GM23248 (cell line): ENCODE data around the gene SRPK2. TPM values are rescaled to one million over a fixed set of nuclear protein-coding genes. Genes with fewer than 3 reads are reported as not detected.

Experiments
- DNase-seq: peaks from one replicate; pipeline ENCODE4 v3.0.0-alpha.2; 2015
- H2AFZ ChIP-seq: fragments of 200-600 bp; sonication (generic); 2 replicates; pipeline ENCODE4 v1.6.1; 2016; ENCODE audit warnings: antibody characterized with exemption
- H3F3A ChIP-seq: fragments of 200-600 bp; sonication (generic); 2 replicates; pipeline ENCODE4 v1.6.1; 2016; ENCODE audit warnings: mild to moderate bottlenecking, antibody characterized with exemption, mixed run types; ENCODE audit not compliant: insufficient read depth
- H3K27ac ChIP-seq: fragments of 200-600 bp; sonication (generic); 2 replicates; pipeline ENCODE4 v1.5.1; 2016; ENCODE audit warnings: mild to moderate bottlenecking
- H3K27me3 ChIP-seq: fragments of 200-600 bp; sonication (generic); replicated peaks from 2 replicates; pipeline ENCODE4 v1.6.1; 2016; ENCODE audit warnings: mild to moderate bottlenecking; ENCODE audit not compliant: insufficient read depth
- H3K36me3 ChIP-seq: fragments of 200-600 bp; sonication (generic); 2 replicates; pipeline ENCODE4 v1.6.1; 2016; ENCODE audit warnings: low read depth, mild to moderate bottlenecking
- H3K4me1 ChIP-seq: fragments of 200-600 bp; sonication (generic); 2 replicates; pipeline ENCODE4 v1.6.1; 2016; ENCODE audit warnings: mild to moderate bottlenecking; ENCODE audit not compliant: insufficient read depth
- H3K4me2 ChIP-seq: fragments of 200-600 bp; sonication (generic); one replicate; pipeline ENCODE4 v1.6.1; 2016; ENCODE audit warnings: mild to moderate bottlenecking; ENCODE audit not compliant: unreplicated experiment
- H3K4me3 ChIP-seq: fragments of 200-600 bp; sonication (generic); 2 replicates; pipeline ENCODE4 v1.5.1; 2016; ENCODE audit warnings: mild to moderate bottlenecking
- H3K79me2 ChIP-seq: fragments of 200-600 bp; sonication (generic); 2 replicates; pipeline ENCODE4 v1.6.1; 2016; ENCODE audit warnings: mild to moderate bottlenecking; ENCODE audit not compliant: insufficient read depth
- H3K9ac ChIP-seq: fragments of 200-600 bp; sonication (generic); 2 replicates; pipeline ENCODE4 v1.6.1; 2016; ENCODE audit warnings: mild to moderate bottlenecking
- H3K9me2 ChIP-seq: fragments of 200-600 bp; sonication (generic); 2 replicates; pipeline ENCODE4 v1.6.1; 2016; ENCODE audit warnings: mixed run types, mild to moderate bottlenecking, moderate library complexity; ENCODE audit not compliant: insufficient read depth
- H3K9me3 ChIP-seq: fragments of 200-600 bp; sonication (generic); one replicate; pipeline ENCODE4 v1.6.1; 2017; ENCODE audit warnings: low read depth
- H4K20me1 ChIP-seq: fragments of 200-600 bp; sonication (generic); 2 replicates; pipeline ENCODE4 v1.6.0; 2016; ENCODE audit not compliant: insufficient read depth
- EZH2 ChIP-seq: fragments of 200-600 bp; sonication (generic); IDR thresholded peaks from 2 replicates; pipeline ENCODE4 v1.6.1; 2018; ENCODE audit warnings: antibody characterized with exemption, mild to moderate bottlenecking; ENCODE audit not compliant: insufficient read depth, poor library complexity, severe bottlenecking
- EZH2phosphoT487 ChIP-seq: fragments of 200-600 bp; sonication (generic); IDR thresholded peaks from 2 replicates; pipeline ENCODE4 v1.6.1; 2018; ENCODE audit warnings: antibody characterized with exemption, moderate library complexity, mild to moderate bottlenecking, low read depth; ENCODE audit not compliant: insufficient read depth
- WGBS, 2 experiments: methylation state at CpG; one replicate each; pipeline ENCODE4 v1.1.6; 2015 to 2017; ENCODE audit warnings: low lambda C conversion rate in 2 of 2, low coverage in 1 of 2; ENCODE audit errors: missing lambda C conversion rate in 2 of 2; 5-methylcytosine and 5-hydroxymethylcytosine counted together
- in situ Hi-C: fragments of 300-500 bp; cut with MboI; formaldehyde crosslinking; loops from 2 replicates; pipeline ENCODE4 v1.15.0; 2020
- polyA plus RNA-seq: library from polyadenylated mRNA; unstranded; fragments of >200 nt; fragmentation: Nextera tagmentation; extraction: Ambion mirVana; gene quantifications from 2 replicates; pipeline ENCODE4 v1.2.1, GENCODE V29; 2016
- total RNA-seq: library from RNA; depleted of rRNA; stranded (reverse); fragments of >200 nt; shearing (Covaris generic); gene quantifications from 2 replicates; pipeline ENCODE4 v1.2.3, GENCODE V29; 2014

The SRPK2 gene
- total and polyA plus RNA-seq, 2 experiments from 2014 or later: 53.1 to 85.2 TPM

- no peak overlapping the region for H3K4me3 ChIP-seq
- H3F3A ChIP-seq: peaks cover 12% of the 10 kb centered on the region; the same call in 1 of the 2 replicates
- H3K36me3 ChIP-seq: no peaks in the 10 kb centered on the region
- H3K27me3 ChIP-seq: no peaks in the 10 kb centered on the region
- in situ Hi-C loops: no loop called here
- H3K27ac ChIP-seq: no peak overlapping the region
- H4K20me1 ChIP-seq: peaks cover 3% of the 10 kb centered on the region; the same call in 1 of the 2 replicates
- H3K4me1 ChIP-seq: peaks cover 27% of the 10 kb centered on the region
- TF ChIP-seq EZH2phosphoT487: no peak
- no peak for TF ChIP-seq EZH2
- H3K9me3 ChIP-seq: no peaks in the 10 kb centered on the region
- no peak overlapping the region for H3K9ac ChIP-seq
- DNase-seq: no peak
- no peak overlapping the region for H3K4me2 ChIP-seq
- no peak overlapping the region for H2AFZ ChIP-seq
- WGBS, 2 experiments: 95 to 97% methylated on average over 5 of the region's 5 CpGs
- H3K9me2 ChIP-seq: no peaks in the 10 kb centered on the region
- peaks cover 93% of the 10 kb centered on the region for H3K79me2 ChIP-seq
Measured at GRCh38 chr7:105222953-105223352, 165.8 kb downstream of the SRPK2 start.

GRCh38 chr7:105219771-105220160 lies 169.0 kb downstream of the SRPK2 start:
- H3K4me2 ChIP-seq: no peak overlapping the region
- DNase-seq: peak; percentile 76
- TF ChIP-seq EZH2phosphoT487 (no peak), EZH2 (no peak)
- peaks cover 11% of the 10 kb centered on the region; the same call in 1 of the 2 replicates for H4K20me1 ChIP-seq
- no peaks in the 10 kb centered on the region for H3K36me3 ChIP-seq
- peaks cover 14% of the 10 kb centered on the region for H3K4me1 ChIP-seq
- no peak overlapping the region for H2AFZ ChIP-seq
- no peak overlapping the region for H3K4me3 ChIP-seq
- H3K27ac ChIP-seq: peak overlapping the region; percentile 41
- peaks cover 2% of the 10 kb centered on the region; the same call in 1 of the 2 replicates for H3F3A ChIP-seq
- no peaks in the 10 kb centered on the region for H3K9me2 ChIP-seq
- H3K27me3 ChIP-seq: no peaks in the 10 kb centered on the region
- no peak overlapping the region for H3K9ac ChIP-seq
- no peaks in the 10 kb centered on the region for H3K9me3 ChIP-seq
- H3K79me2 ChIP-seq: peaks cover 98% of the 10 kb centered on the region
- WGBS, 2 experiments: 21 to 24% methylated on average over 2 of the region's 2 CpGs
- in situ Hi-C loops: no loop called here

GRCh38 chr7:105218939-105219770 lies 169.6 kb downstream of the SRPK2 start:
- Histone ChIP-seq H3K4me1 (peaks cover 12% of the 10 kb centered on the region; the same call in 1 of the 2 replicates), H3K27me3 (no peaks in the 10 kb centered on the region), H3K9me3 (no peaks in the 10 kb centered on the region), H3K79me2 (peaks cover 98% of the 10 kb centered on the region), H3K36me3 (no peaks in the 10 kb centered on the region), H4K20me1 (peaks cover 17% of the 10 kb centered on the region; the same call in 1 of the 2 replicates), H3F3A (no peaks in the 10 kb centered on the region), H3K4me3 (no peak overlapping the region), H3K9ac (no peak overlapping the region), H3K4me2 (no peak overlapping the region), H3K27ac (peak overlapping the region; percentile 41), H3K9me2 (no peaks in the 10 kb centered on the region), H2AFZ (no peak overlapping the region)
- no peak for TF ChIP-seq EZH2
- no peak for TF ChIP-seq EZH2phosphoT487
- no peak for DNase-seq
- WGBS, 2 experiments: 97 to 98% methylated on average over 11 of the region's 11 CpGs
- in situ Hi-C loops: no loop called here

- Histone ChIP-seq H3F3A (no peaks in the 10 kb centered on the region), H3K27me3 (no peaks in the 10 kb centered on the region), H4K20me1 (peaks cover 20% of the 10 kb centered on the region; the same call in 1 of the 2 replicates), H3K4me2 (no peak overlapping the region), H3K9me2 (no peaks in the 10 kb centered on the region), H3K9ac (no peak overlapping the region), H3K36me3 (no peaks in the 10 kb centered on the region), H3K27ac (no peak overlapping the region), H3K4me1 (peaks cover 12% of the 10 kb centered on the region; the same call in 1 of the 2 replicates), H3K79me2 (peaks cover 98% of the 10 kb centered on the region), H3K9me3 (no peaks in the 10 kb centered on the region), H3K4me3 (no peak overlapping the region), H2AFZ (no peak overlapping the region)
- in situ Hi-C loops: no loop called here
- no peak for TF ChIP-seq EZH2phosphoT487
- no peak for TF ChIP-seq EZH2
- DNase-seq: peak; percentile 12
- WGBS, 2 experiments: 93% methylated on average over 4 of the region's 4 CpGs
Measured at GRCh38 chr7:105218215-105218614, 170.5 kb downstream of the SRPK2 start.
